Activated gamma-delta T cell (primary cell): Measurements from ENCODE around the gene ZBTB46.
"Not testable (repeated sequence)": the region's sequence is repeated elsewhere in the genome, so short reads cannot be mapped to it uniquely, and the experiment has no call there.

ENCODE experiments used
- DNase-seq: peaks from one replicate; lab custom pipeline; 2025; lab: John Stamatoyannopoulos, UW

The ZBTB46 gene

DNA sequence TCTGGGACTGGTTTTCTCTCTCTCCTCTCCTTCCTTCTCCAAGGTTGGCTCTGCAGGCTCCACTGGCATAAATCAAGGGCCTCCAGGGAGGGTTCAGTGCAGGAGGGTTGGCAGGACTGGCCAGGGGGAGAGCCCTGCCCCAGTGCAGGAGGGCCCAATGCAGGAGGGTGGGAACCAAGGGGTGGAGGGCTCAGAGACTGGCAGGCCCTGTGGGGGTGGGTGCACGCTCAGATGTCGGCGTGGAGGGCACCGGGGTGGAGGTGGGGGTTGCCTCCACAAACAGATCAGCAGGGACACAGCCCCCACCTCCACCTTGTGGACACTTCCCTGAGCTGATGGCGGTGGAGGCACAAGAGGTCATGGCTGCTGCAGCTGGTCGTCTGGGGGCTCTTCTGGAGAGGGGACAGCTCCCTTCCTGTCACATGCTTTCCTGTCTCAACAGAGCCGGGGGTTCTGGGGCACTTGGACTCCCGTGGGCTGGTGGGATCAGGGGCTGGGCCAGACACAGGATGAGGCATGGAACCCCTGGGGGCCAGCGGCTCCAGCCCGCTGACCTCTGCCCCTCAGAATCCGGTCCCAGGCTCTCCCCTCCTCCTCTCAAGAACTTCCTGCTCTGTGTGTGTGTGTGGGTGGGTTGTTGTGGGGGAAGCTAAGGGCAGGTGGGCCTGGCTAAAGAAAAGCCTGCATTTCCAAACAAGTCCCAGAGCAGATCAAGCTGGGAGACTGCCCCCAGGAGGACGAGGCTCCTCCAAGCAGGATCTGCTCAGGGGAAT, 27.5 kb upstream of the ZBTB46 start:
- DNase-seq = no peak

DNA sequence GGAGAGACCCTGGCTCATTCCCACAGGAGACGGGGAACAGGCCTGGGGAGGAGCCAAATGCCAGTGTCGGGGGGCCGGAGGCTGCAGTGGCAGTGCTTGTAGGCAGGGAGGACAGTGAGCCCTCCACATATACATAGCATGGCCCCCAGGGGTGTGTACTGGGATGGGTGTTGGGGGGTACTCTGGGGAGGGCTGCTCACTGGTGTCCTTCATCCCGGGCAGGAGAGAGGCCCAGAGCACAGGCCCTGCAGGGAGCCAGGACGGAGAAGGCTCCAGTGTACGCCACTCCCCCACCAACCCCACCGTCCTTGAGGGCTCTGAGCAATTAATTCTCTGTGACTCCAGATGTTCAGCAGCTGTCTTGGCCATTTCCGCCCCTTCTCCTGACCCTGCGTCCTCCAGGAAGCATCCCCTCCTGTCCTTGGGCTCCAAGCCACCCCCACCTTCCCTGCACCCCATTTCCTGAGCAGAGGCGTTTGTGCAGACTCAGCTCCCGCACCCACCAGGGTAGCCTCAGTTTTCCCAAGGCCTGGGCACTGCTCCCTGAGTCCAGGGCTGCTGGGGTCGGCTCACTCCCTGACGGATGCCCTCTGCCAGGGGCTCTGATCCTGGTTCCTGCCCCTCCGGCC, 26.8 kb upstream of the ZBTB46 start:
- no peak for DNase-seq

DNA sequence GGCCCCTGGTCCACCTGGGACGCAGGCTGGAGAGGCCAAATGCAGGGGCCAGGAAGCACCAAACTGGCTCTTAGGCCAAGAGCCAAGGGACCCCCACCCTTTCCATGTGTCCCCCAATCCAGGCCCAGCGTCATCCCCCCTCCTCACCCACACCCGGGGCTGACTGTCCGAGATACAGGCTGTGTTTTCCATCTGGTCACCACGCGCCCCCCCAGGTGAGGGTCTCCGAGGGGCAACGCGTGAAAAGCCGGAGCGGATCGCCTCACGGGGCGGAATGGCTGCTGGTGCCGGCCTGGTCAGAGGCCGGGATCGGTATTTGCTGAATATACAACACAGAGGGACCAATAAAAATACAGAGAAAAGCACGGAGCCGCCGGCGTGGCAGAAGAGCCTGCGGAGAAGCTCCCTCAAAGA, 25.0 kb upstream of the ZBTB46 start:
- no peak for DNase-seq

DNA sequence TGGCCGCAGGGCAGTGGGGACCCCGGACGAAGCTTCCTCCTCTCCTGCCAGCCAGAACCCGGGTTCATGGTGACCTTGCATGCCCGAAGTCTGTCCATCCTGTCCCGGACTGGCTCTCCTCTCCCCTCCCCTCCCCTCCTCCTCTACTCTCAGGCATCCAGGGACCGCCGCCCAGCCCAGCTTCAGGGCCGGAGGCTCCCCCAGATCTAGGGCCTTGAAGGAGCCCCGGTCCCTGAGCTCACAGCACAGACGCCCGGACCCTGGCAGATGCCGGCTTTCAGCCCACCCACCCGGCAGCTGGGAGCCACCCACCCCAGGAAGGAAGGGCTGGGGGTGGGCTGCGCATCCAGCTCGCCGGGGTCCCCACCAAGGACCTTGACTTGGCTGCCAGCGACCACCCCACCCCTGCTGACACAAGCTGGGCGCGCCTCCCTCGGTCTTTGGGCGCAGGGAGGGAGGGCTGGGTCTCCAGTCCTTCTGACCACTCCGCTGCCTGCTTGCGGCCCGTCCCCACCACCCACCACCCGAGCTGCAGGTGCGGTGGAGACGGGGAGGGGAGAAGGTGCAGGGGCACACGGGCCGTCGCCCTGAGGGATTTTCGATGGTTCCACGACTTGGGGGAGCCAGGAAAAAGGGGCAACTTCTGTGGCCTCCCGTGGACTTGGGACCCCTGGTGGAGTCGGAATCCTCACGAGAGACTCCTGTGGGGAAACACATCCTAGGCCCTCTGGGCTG, 24.5 kb upstream of the ZBTB46 start:
- no peak for DNase-seq

DNA sequence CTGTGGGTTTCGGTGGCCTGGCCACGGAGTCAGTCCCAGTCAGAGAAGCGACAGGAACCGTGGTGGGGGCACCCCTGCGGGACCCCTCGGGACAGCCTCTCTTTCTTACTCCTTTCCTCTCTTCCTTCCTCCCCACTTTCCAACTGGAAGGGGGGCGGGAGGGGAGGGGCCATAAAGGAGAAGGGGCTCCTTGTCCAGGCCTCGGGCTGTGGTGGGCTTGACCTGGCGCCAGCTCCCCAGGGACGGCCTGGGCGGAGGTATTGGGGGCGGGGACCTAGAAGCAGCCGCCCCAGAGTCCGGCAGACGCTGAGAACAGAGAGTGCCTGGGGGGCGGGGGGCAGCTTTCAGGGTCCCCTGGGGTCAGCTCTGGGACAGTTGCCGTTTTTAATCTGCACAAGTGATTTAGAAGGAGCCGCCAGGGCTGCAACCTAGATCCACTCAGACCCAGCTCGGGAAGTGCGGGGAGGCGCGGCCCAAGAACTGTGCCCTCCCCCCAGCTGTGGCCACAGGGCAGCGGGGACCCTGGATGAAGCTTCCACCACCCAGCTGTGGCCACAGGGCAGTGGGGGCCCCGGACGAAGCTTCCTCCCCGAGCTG, 23.8 kb upstream of the ZBTB46 start:
- no peak for DNase-seq

DNA sequence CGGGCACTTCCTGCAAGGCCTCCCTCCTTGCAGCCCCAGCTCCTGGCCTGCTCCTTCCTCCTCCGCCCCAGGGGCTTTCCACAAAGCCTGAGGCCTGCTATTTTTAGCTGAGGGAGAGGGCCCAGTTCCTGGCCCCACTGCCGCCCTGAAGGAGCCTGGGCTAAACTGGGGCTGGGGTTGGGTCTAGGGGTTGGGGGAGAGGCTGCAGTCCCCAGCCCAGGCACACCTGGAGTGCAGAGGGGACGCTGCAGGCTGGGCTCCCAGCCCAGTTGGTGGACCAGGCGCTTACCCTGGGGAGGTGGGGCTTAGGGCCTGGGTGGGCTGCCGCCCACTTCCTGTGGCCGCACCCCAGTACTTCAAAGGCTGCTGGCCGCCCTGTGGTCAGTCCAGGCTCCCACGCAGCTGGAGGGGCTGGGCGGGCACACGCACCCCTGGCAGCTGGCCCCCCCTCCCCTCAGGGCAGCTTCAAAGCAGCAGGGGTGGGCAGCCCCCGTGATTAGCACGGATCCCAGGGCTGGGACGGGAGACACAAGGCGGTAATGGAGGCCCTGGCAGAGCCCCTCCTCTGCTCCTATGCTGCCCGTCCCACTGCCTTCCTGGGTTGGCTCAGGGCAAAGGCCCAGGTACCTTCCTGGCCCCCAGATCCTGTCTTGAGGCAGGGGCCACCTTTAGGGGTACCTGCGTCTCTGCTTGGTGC, 23.2 kb upstream of the ZBTB46 start:
- DNase-seq = no peak

DNA sequence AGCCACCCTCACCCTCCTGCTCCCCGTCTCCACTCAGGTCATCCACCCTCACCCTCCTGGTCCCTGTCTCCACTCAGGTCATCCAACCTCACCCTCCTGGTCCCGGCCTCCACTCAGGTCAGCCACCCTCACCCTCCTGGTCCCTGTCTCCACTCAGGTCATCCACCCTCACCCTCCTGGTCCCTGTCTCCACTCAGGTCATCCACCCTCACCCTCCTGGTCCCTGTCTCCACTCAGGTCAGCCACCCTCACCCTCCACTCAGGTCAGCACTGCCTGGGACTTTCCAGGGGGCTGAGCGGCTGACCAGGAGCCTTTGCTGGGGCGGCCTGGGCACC, 22.6 kb upstream of the ZBTB46 start:
- DNase-seq = not testable (repeated sequence)

DNA sequence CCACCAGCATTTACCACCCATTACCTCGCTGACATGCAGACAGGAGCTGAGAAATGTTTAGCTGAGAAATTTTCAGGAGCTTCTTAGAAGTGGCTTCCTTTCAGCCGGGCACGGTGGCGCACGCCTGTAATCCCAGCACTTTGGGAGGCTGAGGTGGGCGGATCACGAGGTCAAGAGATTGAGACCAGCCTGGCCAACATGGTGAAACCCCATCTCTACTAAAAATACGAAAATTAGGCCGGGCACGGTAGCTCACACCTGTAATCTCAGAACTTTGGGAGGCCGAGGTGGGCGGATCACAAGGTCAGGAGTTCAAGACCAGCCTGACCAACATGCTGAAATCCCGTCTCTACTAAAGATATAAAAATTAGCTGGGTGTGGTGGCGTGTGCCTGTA, 20.5 kb upstream of the ZBTB46 start:
- DNase-seq = not testable (repeated sequence)

DNA sequence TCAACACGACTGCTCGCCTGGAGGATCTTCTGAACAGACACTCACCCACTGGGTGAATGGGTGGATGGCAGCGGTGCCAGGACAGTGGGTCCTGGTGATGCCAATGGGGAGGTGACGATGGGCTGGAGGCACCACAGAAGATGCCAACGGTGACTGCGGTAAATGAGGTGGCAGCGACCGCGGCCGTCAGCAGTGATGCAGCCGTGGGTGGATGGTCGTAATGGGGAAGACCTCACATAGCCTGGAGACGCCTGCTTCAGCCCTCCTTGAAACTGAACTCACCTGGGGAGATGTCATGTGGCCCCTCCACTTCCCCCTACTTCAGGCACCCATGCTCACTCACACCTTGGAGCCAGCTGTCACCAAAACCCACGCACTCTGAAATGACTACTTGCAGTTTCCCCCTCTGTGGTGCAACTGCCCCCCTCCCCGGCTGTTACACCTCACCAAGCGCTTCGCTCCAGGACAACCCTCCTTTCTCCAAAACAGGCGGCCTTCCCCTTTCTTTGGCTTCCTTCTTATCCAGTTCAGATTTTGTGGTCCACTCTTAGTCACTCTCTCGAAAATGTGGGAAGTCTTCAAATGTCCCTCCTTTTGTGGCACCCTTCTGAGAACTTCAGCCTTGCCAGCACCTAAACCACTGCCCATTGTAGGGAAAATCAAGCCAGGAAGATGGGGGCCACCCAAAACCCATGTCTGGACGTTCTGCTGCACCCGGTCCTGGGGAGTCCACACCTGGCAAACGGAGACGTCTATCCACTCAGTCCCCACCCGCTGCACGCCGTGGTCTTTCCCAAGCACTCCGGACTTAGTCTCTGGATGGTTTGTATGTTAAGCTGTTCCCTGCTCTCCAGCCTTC, 19.9 kb upstream of the ZBTB46 start:
- DNase-seq = no peak

DNA sequence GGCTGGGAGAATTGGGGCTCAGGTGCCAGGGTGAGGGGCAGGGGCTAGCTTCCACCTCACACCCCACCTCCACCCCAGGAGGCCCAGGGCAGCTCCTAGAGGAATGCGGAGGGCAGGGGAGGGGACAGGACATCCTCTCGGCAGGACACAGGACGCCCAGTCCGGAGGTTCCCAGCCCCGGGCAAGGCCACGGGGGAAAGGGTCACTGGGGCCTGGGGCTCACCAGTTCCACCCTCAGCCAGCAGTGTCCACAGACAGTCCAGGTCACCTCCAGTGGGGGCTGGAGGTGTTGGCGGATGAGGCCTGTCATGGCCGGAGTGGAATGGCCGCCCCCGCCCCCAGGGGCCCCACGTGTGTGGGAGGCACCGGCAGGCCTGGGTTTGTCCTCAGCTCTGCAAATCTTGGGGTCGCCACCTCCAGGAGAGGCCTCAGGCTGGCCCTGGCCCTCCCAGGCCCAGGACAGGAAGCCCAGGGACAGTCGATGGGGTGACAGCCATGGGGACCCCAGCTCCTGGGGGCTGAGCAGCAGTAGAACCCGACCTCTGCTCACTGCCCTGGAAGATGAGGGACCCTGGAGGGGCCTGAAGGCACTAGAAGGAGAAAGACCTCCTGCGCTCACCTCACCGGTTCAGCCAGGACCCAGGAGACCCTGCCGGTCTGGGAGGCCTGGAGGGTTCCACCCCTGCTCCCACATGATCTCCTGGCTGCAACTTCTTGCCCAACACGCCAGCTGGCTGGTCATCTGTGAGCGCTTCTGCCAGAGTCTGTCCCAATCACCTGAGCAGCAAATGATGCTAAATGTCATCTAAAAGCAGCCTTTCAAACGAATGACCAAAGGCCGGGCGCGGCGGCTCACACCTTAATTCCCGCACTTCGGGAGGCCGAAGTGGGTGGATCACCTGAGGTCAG, 17.2 kb upstream of the ZBTB46 start:
- no peak for DNase-seq

DNA sequence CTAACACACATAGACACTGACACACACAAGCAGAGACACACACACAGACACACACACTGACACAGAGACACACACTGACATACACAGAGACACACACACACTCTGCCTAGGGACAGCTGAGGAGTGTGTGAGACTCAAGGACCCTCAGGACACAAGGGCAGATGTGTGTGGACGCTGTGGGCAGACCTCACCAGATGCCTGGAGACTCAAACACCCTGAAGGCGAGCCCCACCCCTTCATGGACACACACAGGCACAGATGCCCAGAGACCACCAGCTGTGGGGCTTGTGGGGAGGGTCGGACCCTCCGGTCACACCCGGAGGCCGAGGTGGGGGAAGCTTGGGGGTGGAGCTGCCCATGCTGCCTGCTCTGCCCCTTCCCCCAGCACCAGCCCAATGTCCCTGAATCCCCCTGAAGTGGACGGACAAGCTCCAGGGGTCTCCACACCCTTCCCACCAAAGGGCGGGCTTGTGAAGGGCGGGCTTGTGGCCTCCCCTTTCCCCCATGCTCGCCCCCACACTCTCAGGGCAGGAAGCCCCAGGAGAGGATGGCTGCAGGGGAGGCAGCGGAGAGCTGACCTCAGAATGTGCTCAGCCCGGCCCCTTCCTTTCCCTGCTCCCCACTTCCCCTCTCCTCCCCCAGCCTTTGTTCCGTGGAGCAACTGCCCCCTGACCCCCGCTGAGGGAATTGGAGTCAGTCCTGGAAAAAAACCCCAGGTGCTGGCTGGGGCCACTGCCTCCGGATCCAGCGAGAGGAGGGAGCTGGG, 16.4 kb upstream of the ZBTB46 start:
- no peak for DNase-seq

DNA sequence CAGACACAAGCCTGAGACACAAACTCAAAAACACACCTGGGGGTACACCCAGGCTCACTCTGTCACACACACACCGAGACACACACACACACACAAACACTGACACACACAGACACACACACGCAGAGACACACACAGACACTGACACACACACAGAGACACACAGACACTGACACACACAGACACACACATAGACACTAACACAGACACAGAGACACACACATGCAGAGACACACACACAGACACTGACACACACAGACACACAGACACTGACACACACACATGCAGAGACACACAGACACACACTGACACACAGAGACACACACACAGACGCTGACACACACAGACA, 15.8 kb upstream of the ZBTB46 start:
- no peak for DNase-seq

DNA sequence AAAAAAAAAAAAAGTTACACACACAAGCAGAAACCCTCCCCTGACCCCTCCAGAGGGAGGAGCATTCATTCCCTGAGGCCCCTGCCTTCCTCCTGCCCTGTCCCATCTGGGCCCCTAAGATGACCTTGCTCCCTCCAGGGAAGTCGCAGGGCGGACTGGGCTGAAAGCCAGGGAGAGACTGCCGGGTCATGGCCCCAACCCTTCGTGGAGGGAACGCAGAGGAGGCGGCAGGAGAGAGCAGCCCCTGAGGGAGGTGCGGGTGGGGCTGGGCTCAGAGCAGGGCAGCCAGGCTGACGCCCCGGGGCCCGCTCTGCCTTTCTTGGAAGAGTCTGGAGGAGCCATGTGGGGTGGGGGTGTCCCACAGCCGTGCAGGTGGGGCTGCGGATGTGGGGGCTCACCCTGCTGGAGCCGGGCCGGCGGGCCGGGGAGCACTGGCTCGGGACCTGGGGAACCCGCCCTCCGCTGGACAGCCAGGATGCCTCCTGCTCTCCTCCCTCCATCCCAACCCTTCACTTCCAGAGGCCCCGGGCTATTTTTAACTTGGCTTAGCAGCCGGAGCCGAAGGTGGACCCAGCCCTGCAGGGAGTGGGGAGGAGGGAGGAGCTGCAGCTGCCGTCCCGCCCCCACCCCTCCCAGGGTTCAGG, 15.2 kb upstream of the ZBTB46 start:
- DNase-seq = no peak

DNA sequence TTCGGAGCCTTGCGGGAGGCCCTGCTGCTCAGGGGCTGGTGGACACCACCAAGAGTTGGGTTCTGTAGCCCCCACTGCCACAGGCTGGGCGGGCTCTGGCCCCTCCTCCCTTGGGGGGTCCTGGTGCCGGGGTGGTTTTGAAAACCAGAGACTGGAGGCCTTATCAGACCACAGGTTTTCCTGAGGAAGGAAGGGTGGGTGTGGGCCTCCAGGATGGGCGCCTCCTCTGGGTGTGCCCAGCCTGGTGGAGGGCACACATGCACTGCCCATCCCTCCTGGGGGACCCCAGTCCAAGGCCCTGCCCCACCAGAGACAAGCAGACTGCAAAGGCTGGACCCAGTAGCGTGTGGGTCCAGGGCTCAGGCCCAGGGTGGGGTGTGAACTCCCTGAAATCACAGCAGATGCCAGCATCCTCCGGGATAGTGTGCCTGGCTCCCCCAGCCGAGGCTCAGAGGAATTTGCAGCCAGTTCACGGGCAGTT, 13.5 kb upstream of the ZBTB46 start:
- DNase-seq = no peak

DNA sequence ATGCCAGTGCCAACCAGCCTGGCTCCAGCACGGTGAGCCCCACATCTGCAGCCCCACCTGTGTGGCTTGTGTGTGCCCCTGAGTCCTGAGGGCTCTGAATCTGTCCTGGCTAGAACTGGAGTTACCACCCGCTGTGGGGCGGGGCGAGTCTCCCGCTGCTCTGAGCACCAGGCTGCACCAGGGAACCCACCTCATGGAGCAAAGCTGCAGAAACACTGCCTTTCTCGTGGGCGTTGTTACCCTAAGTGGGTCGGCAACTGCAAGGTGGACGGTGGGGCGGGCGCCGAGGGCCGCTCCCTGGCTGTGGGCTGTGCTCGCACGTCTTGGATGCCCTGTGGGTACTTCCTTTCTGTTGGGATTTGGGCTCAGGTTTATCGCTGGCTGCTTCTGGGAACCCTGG, 12.7 kb upstream of the ZBTB46 start:
- DNase-seq = no peak

DNA sequence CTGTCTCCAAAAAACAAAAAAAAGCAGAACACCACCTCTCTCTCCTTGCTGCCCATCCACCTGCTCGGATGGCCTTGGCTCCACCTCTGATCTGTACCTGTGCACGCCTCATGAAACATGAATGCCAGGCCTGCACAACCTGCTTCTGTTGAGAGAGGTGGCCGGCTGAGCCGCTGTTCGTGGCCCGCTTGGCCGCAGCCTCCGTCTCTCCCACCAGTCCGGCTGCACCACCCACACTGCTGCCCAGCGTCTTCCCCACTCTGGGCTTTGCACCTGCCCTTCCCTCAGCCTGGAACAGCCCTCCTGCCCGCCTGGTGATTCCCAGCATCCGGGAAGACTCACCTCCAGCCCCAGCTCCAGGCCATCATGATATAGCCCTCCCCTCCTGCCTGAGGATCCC, 12.2 kb upstream of the ZBTB46 start:
- DNase-seq = no peak

DNA sequence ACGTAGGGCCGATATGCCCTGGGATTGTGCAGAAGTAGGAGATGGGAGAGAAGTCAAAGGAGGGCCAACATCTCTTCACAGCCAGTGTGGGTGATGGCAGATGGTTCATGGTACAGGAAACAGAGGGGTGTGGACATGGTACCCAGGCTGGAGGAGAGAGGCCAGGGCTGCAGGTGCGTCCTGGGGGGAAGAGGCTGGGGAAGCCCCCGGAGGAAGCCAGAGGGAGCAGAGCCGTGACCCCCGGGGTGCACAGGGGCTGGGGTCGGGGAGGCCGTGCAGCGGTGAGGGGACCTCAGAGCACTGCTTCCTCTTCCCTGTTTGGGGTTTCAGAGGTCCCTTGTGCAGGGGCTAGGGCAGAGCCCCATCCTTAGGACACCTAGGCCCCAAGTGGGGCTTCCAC, 11.2 kb upstream of the ZBTB46 start:
- no peak for DNase-seq

DNA sequence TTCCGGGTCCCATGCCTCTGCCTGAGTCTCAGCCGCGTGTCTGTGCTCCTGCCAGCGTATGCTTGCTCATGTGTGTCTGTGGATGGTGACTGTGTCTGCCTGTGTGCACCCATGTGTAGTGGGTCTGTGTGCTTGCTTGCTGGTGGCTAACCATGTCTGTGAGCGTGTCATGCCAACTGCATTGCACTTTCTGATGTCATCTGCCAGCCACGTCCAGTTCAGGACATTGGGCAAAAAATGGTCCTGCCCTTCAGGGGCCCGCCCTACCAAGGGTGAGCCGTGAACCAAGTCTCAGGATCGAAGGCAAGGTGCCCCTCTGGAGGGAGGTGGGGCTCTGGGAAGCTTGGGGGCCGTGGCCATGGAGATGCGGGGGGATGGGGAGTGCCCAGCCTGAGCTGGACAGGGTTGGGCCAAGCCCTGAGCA, 9.4 kb upstream of the ZBTB46 start:
- no peak for DNase-seq

DNA sequence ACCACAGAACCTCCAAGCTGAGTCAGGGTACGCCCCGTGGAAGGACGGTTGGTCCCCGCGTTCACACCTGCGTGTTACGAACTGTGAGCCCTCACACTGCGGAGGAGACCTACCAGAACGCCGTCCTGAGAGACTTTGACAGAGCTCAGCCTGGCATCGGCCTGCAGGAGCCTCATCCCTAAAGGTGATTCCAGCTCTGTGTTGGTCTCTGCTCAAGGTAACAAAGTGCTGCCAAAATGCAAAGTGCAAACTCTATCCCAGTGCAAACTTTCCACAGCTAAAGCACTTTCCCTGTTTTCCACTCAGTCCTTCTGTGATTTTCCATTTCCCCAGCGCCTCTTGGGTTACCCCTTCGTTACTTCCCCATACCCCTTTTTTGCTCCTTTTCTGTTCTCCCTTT, 8.6 kb upstream of the ZBTB46 start:
- no peak for DNase-seq
